ENCODE data around the gene AOPEP.

Gene AOPEP

DNA sequence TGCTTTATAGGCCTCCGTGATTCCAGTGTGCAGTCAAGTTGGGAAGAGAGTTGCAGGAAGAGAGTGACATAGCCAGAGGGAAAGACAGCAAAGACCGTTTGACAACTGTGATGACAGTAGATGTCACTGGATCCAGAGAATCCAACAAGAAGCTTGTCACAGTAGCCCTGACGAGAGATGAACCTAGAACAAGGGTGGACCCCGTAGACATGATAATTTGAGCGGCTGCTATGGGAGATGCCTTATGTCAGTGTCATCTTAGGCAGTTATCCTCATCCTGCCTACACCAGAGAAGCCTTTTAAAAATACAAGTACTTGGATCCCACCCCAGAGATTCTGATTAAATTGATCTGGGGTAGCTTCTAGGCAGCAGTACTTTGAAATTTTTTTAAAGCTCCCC, 125.4 kb downstream of the AOPEP start:
- no peak for FAIRE-seq

DNA sequence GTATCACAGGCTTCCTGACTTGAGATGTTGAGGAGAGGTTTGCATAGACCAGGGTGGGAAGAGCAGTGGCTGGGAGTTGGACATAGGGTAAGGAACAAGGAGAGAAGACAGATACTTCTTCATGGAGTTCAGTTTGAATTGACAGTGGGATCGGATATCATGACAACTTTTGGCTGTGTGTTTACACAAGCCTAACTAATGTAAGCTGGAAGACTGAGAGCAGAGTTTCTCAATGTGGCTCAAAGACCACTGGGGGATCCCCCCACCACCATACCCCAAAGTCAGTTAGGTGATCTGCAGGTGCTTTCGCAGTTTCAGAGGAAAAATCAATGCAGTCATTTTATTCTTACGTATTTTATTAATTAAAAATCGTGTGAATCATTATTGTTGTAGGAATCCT, 125.9 kb downstream of the AOPEP start:
- no peak for FAIRE-seq

DNA sequence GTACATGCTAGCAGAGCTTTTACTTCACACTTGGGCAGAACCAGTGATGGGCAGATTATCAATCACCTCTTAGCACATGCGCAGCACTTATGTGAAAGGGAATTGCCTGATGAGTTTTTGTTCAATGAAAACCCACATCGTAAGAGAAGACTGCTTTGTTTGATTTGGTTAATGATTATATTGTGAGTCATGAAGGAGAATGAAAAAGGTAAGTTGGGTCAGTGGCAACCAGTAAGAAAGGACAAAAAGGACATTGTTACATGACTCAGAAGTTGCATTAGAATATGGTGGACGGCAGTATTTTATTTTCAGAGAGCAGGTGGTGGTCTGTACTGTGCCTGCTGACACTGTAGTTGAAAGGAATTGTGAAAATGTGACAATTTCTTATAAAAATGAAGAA, 127.4 kb downstream of the AOPEP start:
- FAIRE-seq = no peak

DNA sequence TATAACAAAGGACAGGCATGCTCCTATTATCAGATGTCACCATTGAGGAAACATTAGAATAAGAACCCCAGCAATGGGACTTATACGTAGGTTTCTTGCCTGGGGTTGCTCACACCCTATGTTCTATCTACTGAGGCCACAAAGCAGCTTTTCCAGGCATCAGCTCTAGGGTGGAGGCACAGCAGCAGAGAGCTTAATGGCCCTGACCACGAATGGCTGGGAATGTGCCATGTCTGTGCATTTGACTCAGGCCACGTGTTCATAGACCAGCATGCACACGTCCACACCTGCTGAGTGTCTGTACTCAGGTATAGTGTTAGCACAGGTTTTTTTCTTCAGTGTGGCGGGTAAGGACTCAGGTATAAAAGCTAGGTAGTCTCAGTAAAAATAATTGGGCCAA, 129.4 kb downstream of the AOPEP start:
- FAIRE-seq = no peak

DNA sequence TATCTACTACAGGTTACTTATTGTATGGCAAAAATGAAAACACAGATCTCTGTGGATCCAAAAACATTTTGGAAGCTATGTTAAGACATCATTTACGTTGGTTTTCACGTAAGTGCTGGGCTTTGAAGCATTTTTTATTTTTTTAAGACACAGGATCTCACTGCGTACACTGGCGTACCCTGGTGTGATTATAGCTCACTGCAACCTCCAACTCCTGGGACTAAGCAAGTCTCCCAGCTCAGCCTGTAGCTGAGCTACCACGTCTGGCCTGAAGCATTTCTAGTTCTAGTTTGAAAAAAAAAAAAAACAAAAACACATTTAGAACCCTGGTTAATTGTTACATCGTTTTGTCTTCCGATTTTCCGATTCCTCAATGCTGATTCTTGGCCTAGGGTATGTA, 131.3 kb downstream of the AOPEP start:
- FAIRE-seq = no peak

DNA sequence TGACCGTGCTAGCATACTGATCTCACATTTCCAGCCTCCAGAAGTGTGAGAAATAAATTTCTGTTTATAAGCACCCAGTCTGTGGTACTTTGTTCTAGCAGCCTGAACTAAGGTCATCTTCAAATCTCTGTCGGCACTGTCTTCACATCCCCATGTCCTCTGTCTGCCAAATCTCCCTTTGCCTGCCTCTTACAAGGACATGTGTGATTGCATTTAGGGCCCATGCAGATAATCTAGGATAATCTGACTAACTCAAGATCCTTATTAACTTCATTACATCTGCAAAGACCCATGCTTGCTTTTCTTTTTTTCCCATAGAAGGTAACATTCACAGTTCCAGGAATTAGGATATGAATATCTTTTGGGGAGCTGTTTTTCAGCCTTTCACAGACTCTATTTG, 132.7 kb downstream of the AOPEP start:
- FAIRE-seq = no peak

DNA sequence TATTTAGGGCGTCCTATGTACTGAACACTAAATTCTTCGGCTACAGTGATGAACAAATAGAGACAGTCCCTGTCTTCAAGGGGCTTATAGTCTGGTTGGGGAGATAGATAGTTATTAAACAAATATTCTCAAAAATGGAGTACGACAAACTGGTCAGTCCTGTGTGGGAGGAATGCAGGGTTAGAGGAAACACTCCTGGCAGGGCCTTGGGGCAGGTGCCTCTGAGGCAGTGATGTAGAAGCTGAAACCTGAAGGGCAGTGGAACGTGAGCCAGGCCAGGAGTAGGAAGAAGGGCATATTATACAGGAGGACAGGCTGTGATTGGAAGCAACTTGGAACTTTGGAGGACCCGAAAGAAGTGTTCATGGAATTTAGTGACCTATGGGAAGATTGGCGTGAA, 133.4 kb downstream of the AOPEP start:
- FAIRE-seq = no peak

DNA sequence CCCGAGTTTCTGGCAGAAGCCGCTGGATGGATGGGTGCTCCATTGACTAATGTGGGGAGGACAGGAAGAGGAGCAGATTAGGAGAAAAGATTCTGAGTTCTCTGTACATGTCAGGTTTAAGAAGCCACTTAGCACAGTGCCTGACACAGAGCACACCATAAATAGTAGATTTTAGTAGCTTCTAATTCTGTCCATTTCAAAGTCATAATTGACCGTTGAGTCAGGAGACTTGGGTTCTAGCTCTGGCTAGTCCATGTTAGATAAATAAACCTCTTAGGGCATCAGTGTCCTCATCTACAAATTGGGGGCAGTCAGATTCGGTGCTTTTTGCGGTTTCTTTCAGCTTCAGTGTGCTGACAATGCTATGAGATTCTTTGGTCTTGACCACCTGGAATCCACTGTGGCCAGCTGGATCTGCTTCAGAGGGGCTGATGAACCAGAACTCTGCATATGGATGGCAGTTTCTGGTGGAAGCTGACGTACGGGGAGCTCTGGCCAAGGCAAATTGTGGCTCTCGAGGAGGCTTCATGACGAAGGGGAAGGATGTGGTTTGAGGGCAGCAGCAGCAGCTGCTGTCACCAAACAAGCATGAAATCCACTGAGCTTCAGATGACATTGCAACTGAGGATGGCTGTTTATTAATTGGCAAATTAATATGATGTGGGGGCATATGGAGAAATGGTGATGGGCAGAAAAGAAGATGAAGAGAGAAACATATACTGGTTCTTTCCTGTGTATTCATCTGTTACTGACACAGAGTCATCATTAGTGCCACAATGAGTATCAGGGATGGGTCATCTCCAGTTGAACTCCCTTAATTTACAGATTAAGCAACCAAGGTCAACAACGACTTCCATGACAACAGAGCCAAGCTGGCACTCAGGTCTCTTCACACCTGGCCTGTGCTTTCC, 134.4 kb downstream of the AOPEP start:
- no peak for FAIRE-seq

DNA sequence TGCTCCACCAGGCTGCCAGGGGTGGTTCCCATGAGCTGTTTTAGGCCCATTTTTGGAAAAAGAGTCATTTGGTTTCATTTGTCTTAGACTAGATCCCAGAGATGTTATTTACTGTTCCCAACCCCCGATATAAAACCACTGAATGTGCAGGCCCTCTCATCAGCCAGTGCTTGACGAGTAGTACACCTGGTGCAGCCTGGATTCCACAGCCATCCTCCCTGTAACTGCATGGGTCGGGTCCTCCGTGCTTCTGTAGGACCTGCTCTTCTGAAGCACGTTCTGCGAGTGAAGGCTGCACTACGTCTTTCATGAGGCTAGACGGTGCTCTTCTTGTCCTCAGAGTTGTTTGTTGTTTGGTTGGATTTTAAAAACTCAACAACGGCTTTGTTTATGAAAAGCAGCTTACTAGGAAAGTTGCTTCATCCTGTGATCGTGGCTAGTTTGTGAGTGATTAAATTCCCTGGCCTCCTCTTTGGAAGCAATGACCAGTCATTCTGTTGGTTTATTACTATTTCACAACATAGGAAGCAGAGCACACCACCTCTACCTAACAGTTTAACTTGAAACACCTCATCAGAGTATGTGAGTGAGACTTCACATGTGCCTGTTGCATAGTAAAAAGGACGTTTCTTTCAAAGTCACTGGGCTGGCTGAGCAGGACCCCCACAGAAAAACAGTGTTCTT, 135.2 kb downstream of the AOPEP start:
- no peak for FAIRE-seq

DNA sequence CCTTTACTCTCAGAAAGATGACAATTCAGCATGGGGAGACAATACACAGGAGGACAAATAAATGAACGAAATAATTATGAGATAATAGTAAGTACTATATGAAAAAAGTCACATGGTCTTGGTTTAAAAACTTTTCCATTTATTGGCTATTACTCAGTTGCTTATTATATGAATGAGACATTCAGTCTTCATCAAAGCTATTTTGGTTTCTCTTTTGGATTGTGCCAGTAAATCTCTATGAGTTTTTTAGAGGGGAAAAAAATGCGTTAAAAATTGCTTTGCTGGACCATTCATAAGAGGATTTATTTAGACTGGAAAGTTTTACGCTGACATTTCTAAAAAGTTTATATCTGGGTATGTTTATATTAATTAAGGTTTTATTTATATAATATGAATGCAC, 137.7 kb downstream of the AOPEP start:
- no peak for FAIRE-seq

DNA sequence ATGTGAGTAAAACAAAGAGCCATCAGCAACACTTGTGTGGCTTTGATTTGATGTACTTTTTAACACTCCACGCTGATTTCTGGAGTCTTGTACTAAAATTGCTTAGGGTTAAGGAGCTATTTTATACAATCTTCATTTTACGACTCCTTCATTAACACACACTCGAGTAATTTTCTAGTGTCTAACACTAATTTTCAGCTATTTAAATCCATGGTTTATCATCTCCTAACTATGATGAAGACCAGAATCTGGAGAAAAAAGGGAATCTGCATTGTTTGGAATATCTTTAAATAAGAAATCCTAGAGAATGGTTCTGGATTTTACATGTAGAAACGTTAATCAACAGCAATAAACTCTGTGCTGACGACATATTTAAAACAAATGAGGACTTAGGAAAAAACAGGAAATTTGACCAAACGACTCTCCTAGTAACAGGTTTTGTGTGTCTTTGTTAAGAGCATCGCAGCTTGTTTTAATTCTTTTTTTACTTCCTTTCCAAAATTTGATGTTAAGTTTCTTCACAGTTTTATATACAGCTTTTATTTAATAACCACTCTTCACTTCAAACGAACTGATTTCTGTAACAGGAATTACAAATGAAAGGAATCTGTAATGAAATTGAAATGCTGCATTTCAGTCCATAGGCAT, 138.5 kb downstream of the AOPEP start:
- no peak for FAIRE-seq

DNA sequence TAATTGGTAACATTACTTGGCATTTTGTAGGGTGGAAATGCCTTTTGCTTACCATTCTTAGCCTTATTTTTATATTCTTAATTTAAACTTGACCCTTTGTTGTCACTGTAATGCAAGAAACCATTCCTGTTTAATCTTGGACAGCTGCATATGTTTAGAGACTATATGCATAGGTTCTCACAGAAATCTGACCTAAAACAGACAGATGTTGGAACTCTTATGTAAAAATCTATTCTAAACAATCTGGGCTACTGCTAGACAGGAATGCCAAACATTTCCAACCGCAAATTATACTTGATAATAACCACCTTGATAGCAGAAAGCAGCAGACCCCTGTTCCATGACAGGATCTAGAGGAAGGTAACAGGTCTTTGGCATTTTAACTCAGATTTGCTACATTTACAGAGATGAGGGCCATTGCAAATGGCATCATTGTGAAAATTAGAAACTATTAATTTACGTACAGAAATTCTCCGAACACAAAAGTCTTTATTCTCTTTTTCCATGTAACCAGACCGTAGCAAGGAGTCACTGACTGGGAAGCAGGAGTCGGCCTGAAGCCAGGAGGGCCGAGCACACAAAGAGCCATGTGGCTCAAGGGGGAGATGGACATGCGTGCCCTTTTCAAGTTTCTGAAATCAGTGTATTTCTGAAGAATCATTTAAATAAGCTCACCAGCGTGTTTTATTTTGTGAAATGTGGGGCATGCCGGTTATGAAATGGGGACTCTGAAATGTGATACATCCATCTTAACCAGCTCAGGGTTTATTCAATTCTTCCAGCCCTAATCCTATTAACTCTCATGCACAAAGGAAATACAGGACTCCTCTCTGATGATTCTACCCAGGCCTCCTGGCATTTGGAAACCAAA, 139.3 kb downstream of the AOPEP start:
- FAIRE-seq = no peak

DNA sequence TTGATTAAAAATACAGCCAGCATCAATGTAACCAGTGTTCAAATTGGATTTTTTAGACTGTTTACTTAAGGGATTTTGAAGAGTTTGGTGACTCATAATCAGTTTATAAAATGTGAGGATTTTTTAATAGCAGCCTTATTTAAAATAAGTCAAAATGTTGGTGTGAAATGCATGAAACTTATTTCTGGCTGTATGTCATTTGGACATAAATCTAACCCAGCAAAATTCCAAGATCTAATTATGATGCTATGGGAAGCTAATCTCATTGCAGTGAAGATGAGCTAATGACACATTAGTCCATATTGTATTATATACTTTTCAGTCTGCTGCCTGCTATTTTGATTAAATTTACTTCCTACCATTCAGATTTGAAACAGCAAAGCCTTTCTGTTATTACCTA, 140.3 kb downstream of the AOPEP start:
- no peak for FAIRE-seq

DNA sequence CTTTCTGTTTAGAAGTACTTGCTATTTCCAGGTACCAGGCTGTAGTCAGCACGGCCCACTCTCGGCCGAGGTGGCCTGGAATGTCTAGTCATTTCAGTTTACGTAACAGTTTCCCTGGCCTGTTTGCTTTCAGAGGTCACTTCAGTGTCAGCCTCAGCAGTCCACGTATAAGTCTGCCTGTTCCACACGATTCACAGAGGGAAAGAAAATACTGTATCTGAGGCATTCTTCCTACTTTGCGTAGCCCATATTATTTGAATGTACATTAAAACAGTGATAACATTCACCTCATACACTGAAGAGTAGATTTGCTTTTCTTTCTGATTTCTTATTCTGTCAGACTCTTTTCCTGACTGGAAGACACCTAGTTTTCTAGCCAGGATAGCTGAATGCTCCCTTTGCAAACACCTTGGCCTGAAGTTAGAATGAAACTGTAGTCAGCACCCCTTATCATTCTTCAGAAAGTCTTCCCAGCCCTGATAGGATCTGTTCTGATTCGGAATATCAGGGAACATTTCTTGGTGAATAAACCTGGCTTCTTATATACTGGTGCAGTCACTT, 140.9 kb downstream of the AOPEP start:
- no peak for FAIRE-seq

DNA sequence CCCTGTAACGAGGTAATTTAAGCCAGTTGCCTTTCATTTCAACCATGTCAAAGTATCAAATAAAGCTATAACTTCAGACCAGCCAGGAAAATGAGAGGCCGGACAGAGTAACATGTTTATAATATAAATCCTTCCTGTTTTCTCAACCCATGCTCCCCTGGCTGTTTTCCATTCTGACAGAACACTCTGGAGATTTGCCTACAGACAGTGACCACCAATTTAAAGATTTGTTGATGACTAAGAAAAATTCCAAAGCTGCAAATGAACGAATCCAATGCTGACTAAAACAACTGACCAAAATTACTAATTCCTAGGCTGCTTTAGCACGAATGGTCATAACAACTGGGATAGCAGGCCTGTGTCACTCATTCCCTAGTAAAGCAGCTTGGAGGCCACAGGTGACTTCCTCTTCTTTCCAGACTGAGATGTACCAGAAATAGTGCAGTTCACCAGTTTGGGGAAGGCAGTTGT, 141.4 kb downstream of the AOPEP start:
- FAIRE-seq = no peak

DNA sequence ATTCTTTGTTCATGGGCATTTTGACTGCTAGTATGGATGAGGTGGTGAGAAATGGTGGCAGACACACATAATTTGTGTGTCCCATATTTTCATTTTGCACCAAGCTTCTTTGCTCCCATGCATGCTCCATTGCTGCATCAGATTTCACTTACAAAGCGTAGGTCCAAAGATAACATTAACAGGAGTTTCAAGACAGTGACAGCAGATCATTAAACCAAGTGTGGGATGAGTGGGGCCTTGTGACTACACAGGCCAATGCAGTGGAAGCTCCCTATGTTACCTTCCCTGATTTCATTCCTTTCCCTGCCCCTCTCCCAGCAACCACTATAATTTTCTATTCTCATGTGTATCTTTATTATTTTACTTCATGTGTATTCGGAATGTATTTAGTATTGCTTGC, 142.0 kb downstream of the AOPEP start:
- no peak for FAIRE-seq

DNA sequence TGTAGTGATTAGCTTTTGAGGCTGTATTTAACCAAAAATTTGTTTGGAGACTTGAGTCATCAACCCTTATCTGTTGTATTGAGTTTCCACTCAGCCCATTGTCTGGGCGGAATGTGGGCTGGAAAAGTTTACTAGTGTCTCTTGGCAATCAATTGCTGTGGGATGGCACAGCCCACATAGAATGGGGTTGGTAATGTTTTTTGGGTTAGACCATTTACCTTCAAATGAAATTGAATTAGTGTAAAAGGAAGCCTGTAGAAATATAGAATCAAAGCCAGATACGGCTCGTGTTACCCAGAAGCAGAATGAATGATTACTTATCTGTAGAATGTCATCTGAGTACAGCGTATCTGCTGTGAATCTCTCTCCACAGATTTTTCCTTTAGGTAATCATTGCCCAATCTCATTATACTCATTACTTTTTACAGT, 142.9 kb downstream of the AOPEP start:
- no peak for FAIRE-seq

DNA sequence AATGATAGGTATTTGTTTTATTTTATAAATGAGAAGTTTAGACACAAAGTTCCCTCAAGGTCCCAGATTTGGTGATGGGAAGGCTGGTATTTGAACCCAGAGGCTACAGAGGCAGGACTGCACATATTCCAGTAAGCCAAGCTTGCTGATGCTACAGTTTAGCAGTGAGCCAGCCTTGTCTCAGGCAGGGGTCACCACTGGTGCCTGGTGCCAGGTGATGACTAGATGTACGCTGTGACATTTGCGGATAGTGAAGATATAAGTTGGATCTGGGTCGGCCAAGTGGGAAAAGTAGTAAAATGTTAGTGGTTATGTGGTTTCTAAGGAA, 143.9 kb downstream of the AOPEP start:
- FAIRE-seq = no peak

DNA sequence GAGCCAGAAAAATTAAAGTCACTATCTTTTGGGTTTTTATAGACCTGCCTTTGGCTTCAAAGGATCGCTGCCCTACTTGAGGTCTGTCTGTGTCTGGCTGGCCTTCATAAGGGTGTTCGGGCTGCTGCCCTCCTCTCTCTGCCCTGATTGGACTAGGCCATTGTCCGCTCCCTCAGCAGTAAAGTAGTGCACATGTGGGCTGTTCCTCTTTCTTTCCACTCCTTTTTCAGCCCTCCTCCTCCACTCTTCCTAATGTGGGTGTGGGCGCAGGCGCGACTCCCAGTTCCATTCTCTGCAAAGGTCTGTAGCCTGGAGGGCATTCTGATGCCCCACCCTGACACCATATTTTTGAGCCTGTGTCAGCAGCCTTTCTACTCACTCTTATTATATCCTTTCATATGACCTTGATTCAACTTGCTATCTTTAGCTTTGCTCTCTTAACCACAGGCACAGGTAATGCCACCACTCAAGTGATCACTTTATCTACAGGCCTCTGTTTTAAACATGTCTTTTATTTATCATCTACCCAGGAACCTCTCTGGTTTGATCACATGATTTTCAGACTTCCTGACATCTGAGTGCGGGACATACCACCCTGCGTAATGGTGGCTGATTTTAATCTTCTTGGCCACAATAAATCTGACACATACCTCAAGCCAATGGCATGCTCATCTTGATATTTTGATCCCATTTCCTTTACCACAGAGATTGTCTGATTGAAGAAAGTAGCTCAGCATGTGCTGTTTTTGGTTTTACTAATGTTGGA, 144.5 kb downstream of the AOPEP start:
- no peak for FAIRE-seq

DNA sequence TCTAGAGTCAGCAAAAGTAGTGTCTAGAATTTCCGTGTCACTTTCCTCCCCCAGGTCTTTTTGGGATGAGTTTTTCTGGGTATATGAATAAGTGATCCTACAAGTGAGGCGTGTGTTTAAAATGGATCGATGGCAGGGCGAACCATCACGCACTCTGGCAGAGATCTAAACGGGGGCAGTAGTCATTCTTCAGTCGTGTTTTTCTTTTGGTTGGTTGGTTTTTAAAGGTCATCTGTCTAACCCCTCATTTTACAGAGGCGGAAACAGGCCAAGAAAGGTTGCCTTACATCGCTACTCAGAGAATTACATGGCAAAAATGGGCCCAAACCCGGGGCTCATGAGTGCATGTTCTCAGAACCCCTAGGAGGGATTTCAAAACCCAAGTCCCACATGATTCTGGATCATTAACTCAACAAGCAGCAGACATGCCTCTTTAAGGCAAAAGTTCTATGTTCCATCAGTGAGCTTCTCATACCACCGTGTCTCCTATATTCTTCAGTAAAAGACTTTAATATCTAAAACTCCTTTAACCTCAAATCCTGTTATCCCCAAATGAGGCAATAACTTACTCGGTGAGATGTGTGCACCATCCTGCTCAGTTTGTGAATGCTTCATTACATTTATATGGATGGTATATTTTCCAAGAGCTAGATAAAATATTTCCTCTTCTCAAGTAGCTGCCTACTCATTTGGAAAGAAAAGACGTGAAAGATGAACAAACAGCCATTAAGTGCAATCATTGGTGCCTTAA, 145.8 kb downstream of the AOPEP start:
- FAIRE-seq = no peak

DNA sequence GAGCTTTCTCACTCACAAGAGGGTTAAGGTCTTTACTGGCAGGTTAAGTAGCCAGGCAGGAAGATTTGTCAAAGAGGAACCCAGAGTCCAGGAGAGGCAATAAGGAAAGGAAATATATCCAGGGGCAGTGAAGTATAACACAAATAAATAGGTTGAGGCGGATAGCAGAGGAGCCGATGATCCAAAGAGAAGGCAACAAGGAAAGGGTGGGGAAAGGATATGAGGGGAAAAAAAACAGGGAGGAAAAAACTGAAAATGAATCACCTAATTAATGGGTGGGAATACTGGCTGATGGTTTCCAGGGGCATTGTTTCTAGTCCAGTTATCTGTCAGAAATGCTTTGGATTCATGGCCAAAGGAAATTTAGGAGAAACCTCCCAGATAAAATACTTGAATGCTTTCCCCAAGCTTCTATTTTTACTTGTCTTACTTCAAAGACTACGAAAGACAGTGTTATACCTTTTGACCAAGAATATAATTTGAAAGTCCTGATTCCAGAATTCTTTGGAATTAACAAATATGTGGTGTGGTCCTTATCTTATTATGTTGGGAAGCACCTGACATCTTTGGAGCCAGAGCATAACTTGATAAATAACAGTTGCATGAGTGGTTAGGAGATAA, 146.5 kb downstream of the AOPEP start:
- FAIRE-seq = no peak

All from G401.6 (cell line).